GM19468 (cell line): Measurements from ENCODE around the gene PNKD.
"Not testable (repeated sequence)": the region's sequence is repeated elsewhere in the genome, so short reads cannot be mapped to it uniquely, and the experiment has no call there.

Experiments used
- ATAC-seq: cut with Tn5 transposase; IDR thresholded peaks from one replicate; pipeline ENCODE4 v1.9.1; 2021; ENCODE audit warnings: mild to moderate bottlenecking, moderate library complexity, moderate number of reproducible peaks; ENCODE audit not compliant: unreplicated experiment; ENCODE audit errors: extremely low read depth

Gene PNKD

DNA sequence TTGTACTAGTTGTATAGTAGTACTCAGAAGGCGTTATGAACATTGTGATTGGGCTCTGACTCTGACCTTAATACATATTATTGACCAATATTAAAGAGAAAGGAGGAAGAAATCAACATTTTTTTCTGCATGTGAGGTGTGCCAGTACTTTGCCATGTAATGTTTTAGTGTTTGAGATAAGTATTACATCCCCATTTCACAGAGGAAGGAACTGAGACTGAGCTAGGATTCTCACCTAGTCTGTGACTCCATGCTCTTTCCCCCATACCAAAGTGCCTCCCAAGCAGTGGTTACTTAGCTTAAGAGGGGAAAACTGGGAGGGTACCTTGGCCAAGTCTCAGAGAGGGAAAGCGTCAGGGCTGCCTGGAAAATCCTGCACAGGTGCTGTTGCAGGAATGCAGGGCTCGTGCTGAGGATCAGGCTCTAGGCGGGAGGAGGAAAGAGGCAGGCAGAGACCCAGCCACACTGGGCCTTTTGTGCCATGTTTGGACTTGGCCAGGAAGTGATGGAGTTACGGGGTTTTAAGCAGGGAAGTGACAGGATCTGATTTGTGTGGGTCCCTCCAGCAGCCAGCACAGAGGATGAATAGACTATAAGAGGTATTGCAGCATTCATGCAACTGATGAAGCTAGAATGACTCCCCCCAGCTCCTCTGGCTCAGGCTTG lies 1.7 kb downstream of the PNKD start:
- no peak for ATAC-seq

DNA sequence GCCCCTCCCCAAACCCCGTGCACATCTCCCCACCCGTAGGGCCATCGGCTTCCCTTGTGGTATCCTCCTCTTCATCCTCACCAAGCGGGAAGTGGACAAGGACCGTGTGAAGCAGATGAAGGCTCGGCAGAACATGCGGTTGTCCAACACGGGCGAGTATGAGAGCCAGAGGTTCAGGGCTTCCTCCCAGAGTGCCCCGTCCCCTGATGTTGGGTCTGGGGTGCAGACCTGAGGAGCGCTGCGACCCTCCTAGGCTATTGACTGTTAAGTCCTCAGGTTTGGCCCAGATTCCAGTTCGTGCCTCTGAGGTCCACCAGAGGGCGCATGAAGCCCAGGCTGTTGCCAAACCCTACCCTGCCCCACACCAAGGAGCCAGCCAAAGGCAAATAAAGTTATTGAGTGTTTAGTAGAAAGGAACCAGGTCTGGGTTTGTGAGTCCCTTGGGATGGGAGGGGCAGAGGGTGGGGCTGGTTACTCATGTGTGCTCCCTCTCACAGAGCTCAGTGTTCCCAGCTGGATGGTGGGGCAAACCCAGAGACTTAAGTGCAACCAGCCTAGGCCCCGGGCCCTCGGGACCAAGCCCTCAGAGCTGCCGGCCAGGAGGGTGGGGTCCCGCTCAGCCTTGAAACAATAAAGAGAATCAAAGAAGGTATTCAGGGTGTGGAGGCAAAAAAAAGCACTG lies 2.4 kb downstream of the PNKD start:
- no peak for ATAC-seq

DNA sequence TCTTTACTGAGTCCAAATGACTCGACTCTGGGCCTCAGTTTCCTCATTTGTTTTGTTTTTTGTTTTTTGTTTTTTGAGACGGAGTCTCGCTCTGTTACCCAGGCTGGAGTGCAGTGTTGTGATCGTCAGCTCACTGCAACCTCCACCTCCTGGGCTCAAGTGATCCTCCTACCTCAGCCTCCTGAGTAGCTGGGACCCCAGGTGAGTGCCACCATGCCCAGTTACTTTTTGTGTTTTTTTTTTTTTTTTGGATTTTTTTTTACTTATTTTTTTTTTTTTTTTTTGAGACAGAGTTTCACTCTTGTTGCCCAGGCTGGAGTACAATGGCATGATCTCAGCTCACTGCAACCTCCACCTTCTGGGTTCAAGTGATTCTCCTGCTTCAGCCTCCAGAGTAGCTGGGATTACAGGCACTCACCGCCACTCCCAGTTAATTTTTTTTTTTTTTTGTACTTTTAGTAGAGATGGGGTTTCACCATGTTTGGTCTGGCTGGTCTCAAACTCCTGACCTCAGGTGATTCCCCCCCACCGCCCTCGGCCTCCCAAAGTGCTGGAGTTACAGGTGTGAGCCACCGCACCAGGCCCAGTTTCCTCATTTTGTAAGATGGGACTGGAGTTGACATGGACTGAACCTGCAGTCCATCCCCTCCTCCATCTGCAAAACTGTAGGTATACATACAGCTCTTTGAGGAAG lies 3.0 kb downstream of the PNKD start:
- ATAC-seq, result not testable (repeated sequence)

DNA sequence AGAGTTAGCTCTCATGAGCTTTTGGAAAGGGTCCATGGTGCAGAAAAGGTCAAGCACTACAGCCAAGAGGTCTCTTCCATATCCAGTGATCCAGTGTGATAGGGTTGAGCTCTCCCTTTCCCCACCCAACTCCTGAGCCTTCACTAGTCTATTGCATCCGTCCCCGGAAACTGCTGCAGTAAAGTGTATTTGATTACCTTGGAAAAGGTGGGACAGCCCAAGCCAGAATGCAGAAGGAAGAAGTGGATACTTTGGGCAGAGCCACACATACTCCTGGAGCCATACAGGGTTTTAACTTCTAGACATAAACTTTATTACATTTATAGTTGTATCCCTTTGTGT lies 3.6 kb downstream of the PNKD start:
- no peak for ATAC-seq

DNA sequence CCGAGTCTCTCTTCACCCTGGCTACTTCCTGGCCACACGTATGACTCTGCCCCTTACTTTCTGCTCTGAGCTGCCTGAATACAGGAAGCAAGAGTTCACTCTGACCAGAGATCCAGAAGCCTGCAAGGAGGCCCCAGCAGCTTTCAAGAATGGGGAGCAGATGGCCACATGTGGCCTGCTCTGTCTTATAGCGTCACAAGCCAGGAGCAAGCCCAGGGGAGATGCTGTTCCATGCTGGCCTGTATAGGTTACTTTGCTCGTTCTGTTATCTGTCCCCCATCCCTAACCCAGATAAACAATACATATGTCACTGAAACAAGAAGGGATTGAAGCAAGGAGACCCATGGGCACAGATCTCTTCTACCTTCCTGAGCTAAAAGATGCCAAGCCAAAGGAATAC lies 4.3 kb downstream of the PNKD start:
- ATAC-seq, result no peak

DNA sequence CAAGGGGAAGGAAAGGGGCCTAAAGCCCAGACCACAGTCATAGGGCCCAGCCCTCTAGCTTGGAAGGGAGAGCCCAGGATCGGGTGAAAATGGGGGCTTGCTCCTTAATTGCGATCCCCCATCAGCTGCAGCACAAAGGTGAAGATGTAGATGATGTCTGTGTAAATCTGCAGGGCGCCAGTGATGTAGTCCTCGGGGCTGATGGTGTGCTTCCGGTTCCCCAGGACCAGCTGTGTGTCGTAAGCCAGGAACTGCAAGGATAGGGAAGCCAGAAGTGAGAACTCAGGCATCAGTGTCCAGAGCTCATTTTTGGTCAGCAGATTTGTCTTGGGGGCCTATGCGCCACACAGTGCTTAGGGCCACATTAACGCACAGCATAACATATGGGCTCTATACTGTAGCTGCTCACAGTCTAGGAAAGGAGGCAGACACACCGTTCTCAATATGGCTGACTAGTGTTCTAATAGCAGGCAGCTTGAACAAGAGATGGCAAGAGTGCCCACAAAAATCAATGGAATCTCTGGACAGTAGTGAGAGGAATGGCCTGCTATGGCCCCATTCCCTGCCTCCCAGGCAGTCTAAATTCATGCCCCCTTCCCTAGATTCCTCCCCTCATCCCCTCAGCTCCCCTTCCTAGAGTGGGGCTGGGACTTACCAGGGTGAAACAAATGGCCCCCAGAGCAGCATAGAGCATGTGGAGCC lies 5.2 kb downstream of the PNKD start:
- no peak for ATAC-seq

DNA sequence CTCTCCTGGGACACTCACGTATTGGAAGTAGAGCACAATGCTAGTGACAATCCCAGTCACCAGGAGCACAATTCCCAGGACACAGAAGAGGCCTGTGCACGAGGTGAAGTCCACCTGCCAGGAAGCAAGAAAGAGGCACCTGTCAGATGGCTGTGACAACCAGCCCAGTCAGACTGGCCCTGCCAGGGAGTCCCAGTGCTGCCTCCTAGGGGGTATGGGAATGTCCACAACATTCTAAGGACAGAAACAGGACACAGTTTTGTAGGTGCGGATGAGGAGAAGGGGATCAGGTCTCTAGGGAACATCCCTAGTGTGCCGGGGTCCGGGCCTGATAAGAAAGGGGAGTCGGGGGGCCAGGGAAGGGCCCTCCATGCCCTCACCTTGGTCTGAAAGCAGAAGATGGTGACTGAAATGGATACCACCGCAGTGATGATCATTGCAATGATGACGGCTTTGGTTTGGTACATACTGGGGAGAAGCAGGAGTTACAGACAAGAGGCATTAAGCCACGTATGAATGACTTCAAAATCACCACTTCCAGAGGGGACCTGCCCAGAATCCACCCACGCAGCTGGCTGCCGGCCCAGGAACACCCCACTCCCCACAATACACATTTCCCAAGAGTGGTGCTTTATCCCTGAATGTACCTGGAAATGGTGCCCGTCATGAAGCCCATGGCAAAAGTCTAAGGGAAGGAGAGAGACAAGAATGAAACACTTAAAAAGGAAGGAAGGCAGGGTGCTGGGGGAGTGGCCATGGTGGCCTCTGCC lies 6.9 kb downstream of the PNKD start:
- no peak for ATAC-seq

DNA sequence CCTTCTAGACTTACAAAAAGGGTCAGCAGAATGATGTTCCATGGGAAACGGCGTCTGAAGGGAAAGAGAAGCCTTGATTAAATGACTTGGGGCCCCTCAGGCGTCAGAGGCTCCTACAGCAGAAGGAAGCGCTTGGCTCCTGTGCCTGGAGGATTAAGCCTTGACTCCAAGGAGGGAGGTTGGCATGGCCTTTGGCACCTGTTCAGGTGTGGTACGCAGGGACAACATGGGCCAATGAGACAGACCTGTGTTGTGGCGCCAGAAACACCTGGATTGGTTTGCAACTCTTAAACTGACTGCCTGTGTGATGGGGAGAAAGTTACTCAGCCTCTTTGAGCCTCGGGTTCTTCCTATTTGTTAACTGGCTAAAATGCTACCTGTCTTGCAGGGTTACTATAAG lies 7.6 kb downstream of the PNKD start:
- no peak for ATAC-seq

DNA sequence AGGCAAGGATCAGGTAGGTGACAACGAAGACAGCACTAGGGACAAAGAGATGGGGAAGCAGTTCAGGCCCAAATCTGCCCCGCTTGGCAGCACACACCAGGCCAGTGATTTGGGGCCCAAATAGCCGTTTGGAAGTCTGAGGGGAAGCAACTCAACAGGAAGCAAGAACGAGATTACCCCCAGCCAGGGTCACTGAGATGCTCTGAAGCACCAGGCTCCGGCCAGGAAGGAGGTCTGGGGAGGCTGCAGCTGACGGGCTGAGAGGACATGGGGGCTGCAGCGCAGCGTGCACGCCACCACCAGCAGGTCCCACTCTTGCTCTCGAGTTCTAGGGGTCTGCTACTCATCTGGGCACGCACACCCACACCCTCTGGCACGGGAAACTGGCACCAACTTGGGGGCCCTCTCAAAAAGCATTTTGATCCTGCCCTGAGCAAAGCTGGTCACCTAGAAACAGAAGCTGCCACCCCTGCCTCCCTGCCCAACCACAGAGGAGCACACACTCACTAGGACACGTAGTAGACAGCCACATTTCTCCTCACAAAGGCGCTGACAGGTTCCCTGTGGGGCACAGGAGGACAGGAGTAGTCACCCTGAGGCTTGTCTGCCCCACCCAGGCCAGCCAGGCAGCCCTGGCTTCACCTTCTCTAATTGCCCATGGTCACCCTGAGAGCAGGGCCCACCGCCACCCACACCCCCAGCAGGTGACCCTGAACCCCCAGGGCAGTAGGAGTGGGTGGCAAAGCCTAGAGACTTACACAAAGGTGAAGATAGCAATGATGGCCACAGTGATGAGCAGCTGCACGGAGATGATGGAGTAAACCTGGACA lies 8.4 kb downstream of the PNKD start:
- ATAC-seq, result no peak

DNA sequence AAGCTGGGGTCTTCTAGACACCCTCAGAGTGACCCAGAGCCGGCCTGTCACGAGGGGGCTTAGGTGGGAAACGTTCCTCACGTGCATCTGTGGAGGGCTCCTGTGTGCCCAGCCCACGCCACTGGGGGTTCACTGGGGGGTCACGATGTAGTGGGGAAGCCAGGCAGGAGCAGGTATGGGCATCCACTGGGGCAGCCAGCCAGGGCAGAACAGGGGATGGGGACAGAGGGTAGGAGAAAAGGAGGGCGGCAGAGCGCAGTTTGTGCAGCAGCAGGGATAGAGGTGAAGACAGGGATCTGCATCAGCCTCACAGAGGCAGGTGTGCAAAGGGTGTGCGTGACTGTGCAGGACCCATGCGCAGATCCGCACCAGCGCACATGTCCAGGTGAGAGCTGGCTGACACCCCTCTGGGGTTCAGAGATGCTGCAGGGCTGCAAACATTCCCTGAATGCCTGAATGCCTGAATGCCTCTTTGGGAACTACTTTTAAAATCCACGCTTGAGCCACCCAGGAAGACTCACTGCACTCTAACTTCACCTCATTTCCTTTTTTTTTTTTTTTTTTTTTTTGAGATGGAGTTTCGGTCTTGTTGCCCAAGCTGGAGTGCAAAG lies 10.0 kb downstream of the PNKD start:
- ATAC-seq, result no peak

DNA sequence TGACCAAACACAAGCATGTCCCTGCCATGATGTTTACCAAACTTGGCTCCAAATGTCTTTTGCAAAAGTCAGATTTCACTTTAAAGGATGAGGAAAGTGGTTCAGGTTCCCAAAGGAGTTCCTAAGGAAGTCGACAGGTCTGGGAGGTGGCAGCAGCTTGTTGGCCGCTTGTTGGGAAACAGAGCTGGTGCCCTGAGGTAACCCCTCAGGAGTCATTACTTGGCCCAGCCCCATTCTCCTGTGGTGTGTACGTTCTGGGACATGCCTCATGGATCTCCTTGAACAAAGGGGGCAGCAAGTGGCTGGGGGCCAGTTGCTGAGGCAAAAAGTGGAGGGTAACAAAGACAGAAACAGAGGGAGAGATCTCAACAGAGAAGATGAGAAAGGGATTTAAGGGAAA lies 11.1 kb downstream of the PNKD start:
- no peak for ATAC-seq

DNA sequence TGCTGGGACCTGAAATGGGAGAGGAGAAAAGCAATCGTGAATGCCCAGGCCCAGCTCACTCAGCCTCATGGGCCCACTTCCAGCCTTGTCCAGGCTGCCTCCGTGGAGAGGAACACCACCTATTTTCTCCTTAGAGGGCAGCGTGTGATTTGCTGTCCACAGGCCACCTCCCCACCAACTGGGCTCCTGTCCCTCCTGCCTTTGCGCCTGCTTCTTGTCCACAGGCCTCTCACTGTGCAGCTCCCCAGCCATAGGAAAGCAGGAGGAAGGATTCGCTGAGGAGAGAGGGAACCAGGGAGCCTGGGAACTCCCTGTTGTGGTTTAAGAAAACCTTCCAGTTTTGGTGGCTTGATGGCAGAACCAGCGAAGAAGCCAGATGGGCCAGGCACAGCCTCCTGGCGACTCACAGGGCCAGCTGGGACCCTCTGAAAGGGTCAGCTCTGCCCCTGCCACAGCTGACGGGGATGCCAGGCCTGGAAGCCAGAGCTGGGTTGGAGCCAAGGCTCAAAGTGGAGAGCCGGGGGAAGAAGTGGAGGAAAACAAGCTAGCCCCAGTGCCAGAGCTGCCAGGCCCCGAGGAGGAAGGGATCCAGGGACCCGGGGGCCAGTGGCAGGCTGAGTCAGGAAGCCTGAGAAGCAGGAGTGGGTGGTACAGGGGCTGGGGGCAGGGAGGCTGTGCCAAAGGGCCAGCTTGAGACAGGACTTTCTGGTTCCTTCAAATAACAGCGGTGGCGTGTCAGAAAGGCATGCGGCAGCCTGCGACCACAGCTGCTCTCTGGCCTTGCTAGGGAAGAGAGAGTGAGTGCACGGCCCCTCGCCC lies 12.1 kb downstream of the PNKD start:
- no peak for ATAC-seq

DNA sequence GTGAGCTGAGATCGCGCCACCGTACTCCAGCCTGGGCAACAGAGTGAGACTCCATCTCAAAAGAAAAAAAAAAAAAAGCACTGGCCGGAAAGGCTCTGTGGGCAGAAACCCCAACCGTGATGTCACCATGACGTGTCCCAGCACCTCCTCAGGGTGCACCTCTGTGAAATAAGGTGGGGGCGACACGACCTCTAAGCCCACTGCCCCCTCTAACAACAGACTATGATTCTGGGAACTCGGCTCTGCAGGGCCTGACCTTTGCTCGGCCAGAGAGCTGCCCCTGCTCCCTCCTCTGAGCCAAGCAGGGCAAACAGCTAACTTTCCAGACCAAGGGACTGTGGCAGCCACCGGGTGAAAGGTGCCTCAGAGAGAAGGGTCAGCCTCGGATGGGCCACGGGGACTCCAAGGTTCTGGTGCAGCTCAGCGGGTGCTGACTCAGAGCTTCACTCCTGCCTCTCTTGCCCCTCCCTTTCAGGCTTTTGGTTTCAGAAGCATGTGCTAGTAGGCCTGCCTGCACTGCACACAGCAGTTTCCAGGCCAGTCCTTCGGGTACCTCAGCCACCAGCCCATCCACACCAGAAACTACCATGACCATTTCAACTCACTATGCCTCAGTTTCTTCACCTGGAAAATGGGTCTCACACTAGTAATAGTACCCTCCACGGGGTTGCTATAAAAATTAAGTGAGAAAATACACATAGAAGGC lies 13.9 kb downstream of the PNKD start:
- no peak for ATAC-seq

DNA sequence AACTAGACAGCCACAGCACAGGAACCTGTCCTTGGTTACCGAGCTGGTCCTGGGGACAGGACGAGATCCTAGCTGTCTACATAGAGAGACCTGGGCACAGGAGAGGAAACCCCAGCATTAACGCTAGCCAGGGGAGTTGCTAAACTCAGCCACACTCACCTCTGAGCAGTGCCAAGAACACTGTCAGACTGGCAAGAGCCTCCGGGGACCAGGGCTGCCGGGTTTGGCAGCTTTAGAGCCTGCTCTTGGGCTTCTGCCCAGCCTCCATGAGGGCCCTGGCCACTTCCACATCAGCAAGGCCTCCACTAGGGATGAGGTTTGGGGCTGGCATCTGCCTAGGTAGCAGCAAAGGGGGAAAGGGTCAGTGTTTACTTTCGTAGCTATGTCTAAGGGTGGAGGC lies 15.3 kb downstream of the PNKD start:
- ATAC-seq, result no peak

DNA sequence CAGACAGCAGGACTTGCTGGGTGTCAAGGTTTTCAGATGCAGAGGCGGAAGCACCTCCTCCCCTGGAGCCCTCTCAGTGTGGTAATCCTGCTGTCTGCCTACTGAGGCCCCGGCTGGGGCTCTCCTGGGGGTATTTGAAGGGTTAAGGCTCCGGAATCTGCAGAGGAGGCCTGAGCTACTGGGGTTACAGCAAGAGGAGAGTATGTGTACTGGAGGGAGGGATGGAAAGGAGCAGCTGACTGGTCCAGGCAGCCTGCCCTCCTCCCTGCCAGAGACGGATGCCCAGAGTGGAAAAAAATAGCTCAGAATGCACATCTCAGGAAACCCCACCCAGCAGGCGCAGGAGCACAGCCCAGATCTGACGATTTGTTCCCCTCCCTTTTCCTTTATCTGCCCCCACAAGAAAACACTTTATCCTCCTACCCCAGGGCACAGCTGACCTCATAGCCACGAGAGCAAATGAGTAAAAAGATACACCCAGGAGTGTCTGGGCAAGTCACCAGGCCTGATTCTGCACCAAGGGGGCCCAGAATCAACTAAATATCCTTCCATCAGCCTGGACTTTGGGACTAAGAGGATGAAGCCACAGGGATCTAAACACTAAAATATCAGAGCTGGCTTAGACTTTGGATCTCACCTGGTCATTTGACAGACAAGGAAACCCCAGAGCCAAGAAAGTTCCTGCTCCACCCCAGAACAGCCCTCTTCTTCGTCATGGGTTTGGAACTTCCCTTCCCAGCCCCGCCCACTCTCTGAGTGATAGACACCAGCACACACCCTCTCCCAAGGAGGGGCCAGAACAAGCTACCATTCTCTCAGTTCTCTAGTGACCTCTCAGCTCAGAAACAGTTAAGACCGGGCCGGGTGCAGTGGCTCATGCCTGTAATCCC lies 16.5 kb downstream of the PNKD start:
- ATAC-seq, result no peak

DNA sequence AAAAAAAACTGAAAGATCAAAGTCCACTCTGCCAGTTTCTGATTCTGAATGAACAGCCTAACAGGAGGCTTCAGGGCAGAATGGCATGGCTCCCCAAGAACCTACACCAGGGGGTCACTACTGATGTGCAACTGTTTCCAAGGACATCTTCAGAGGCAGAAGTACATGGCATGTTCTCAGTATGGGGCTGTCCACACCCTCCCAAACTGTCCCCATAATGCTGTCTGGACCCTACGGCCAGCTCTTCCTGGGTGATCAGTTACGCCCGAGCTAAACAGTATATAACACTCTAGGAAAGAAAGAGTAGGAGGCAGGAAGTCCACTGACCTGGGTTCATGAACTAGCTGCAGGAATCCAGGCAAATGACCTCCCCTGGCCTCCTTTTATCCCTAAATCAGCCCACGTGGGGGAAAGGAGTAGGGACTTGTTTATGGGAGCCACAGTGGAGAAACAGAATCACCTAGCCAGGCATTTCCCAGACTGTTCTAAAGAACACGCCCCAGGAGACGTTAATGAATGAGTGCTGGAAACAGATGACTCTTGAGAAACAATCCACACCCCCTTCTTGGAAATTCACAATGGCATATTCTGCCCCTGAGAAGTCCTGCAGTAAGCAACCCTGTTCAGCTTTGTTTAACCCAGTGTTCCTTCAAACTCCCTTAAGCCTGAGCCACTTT lies 19.5 kb downstream of the PNKD start:
- no peak for ATAC-seq
